HCT116 (cell line): ENCODE measurements around the gene SPINK2. TPM values are rescaled to one million over a fixed set of nuclear protein-coding genes. Genes with fewer than 3 reads are reported as not detected.

Experiments used
- ATAC-seq: fragments of 200-7000 bp; cut with Tn5 transposase; 2 replicates; pipeline ENCODE4 v1.9.1; 2020; ENCODE audit warnings: mild to moderate bottlenecking, moderate library complexity
- BruUV-seq: library from RNA; stranded (reverse); fragments of 400-500 nt; replicated peaks from 2 replicates; lab custom pipeline; 2021; lab: Mats Ljungman, UMichigan
- CTCF ChIA-PET: fragments of 300-600 bp; sonication (Branson Sonifier 250); formaldehyde crosslinking; loops from one replicate; lab custom pipeline; 2021; ENCODE audit warnings: antibody characterized with exemption; lab: Charles Lee
- POLR2A ChIA-PET: fragments of 300-600, 350-600 bp; sonication (Branson Sonifier 250); formaldehyde crosslinking; loops from one replicate; lab custom pipeline; 2021; ENCODE audit warnings: antibody characterized with exemption; lab: Charles Lee
- RAD21 ChIA-PET, 2 experiments: fragments of 300-600 bp; sonication (Branson Sonifier 250); formaldehyde crosslinking; loops; one replicate each; lab custom pipeline; 2023; ENCODE audit warnings: low total read pairs in 2 of 2; ENCODE audit not compliant: uncharacterized antibody in 2 of 2, unreplicated experiment in 2 of 2, low non-redundant PET in 1 of 2; lab: Charles Lee
- DNase-seq: peaks from one replicate; pipeline ENCODE4 v3.0.0-alpha.2; 2010; ENCODE audit warnings: low read depth, low spot score
- H2AFZ ChIP-seq: fragments of 200-600 bp; shearing (Covaris generic), sonication (generic); 2 replicates; pipeline ENCODE4 v1.6.1; 2017; ENCODE audit warnings: low read depth, mixed run types, mixed read lengths, antibody characterized with exemption, low read length; ENCODE audit not compliant: poor library complexity, severe bottlenecking
- H3K27ac ChIP-seq: 2 replicates; pipeline ENCODE4 v1.5.1; 2012; ENCODE audit warnings: low read depth, low read length
- H3K27me3 ChIP-seq: fragments of 200-600 bp; sonication (generic); 2 replicates; pipeline ENCODE4 v1.6.1; 2016; ENCODE audit warnings: mixed run types, low read length, mixed read lengths; ENCODE audit not compliant: insufficient read depth
- H3K36me3 ChIP-seq, 2 experiments: fragments of 200-500 bp in 1 of 2; fragments of 200-600 bp in 1 of 2; sonication (Bioruptor generic) in 1 of 2; sonication (generic) in 1 of 2; 2 replicates each; pipeline versions ENCODE4 v1.5.1 to v1.6.1; 2014 to 2016; ENCODE audit warnings: low read length in 2 of 2, inconsistent platforms in 1 of 2, mixed read lengths in 1 of 2, mixed run types in 1 of 2; ENCODE audit not compliant: insufficient read depth in 2 of 2, control insufficient read depth in 1 of 2
- H3K4me1 ChIP-seq, 2 experiments: fragments of 200-600 bp in 1 of 2; sonication (generic) in 1 of 2; 2 replicates each; pipeline versions ENCODE4 v1.5.1 to v1.6.1; 2012 to 2017; ENCODE audit warnings: low read length in 2 of 2, inconsistent platforms in 1 of 2, mild to moderate bottlenecking in 1 of 2, mixed read lengths in 1 of 2, mixed run types in 1 of 2, moderate library complexity in 1 of 2; ENCODE audit not compliant: insufficient read depth in 2 of 2, control insufficient read depth in 1 of 2
- H3K4me2 ChIP-seq: fragments of 200-600 bp; sonication (generic); 2 replicates; pipeline ENCODE4 v1.6.1; 2017; ENCODE audit warnings: mixed run types, low read length, mixed read lengths
- H3K4me3 ChIP-seq, 2 experiments: fragments of 200-600 bp in 1 of 2; sonication (generic) in 1 of 2; replicated peaks in 1 of 2; 2 replicates each; pipeline ENCODE4 v1.5.1; 2011 to 2016; ENCODE audit warnings: low read length in 2 of 2, control low read depth in 1 of 2, low read depth in 1 of 2, mild to moderate bottlenecking in 1 of 2, mixed read lengths in 1 of 2, mixed run types in 1 of 2
- H3K79me2 ChIP-seq: fragments of 200-600 bp; sonication (generic); 2 replicates; pipeline ENCODE4 v1.6.1; 2017; ENCODE audit warnings: mild to moderate bottlenecking, mixed run types, low read length, moderate library complexity, mixed read lengths; ENCODE audit not compliant: insufficient read depth
- H3K9ac ChIP-seq: fragments of 200-600 bp; sonication (generic); 2 replicates; pipeline ENCODE4 v1.6.1; 2016; ENCODE audit warnings: low read length, mixed read lengths
- H3K9me2 ChIP-seq: fragments of 200-600 bp; sonication (generic), shearing (Covaris generic); 2 replicates; pipeline ENCODE4 v1.6.1; 2017; ENCODE audit warnings: mixed run types, mild to moderate bottlenecking, moderate library complexity; ENCODE audit not compliant: insufficient read depth
- H3K9me3 ChIP-seq, 2 experiments: fragments of 200-500 bp in 1 of 2; fragments of 200-600 bp in 1 of 2; sonication (Bioruptor generic) in 1 of 2; sonication (generic) in 1 of 2; 2 replicates each; pipeline ENCODE4 v1.6.1; 2014 to 2017; ENCODE audit warnings: low read length in 2 of 2, mixed read lengths in 2 of 2, inconsistent platforms in 1 of 2, low read depth in 1 of 2, mild to moderate bottlenecking in 1 of 2, mixed run types in 1 of 2, moderate library complexity in 1 of 2; ENCODE audit not compliant: control insufficient read depth in 1 of 2, insufficient read depth in 1 of 2
- H4K20me1 ChIP-seq: fragments of 200-600 bp; sonication (generic), shearing (Covaris generic); 2 replicates; pipeline ENCODE4 v1.6.1; 2017; ENCODE audit warnings: mixed run types, mild to moderate bottlenecking, moderate library complexity; ENCODE audit not compliant: insufficient read depth
- ATF3 ChIP-seq: IDR thresholded peaks from 2 replicates; pipeline ENCODE4 v1.6.1; 2012
- CBX3 ChIP-seq: IDR thresholded peaks from 2 replicates; pipeline ENCODE4 v1.6.1; 2012; ENCODE audit warnings: low read depth
- EGR1 ChIP-seq: IDR thresholded peaks from 2 replicates; pipeline ENCODE4 v1.6.1; 2012; ENCODE audit warnings: low read depth
- ELF1 ChIP-seq: IDR thresholded peaks from 2 replicates; pipeline ENCODE4 v1.6.1; 2012; ENCODE audit warnings: low read depth, borderline replicate concordance
- EZH2 ChIP-seq: fragments of 200-600 bp; sonication (generic); IDR thresholded peaks from 2 replicates; pipeline ENCODE4 v1.6.1; 2017; ENCODE audit warnings: antibody characterized with exemption, mixed run types
- EZH2phosphoT487 ChIP-seq: fragments of 200-600 bp; IDR thresholded peaks from 2 replicates; pipeline ENCODE4 v1.6.1; 2018; ENCODE audit warnings: antibody characterized with exemption, borderline replicate concordance
- FOSL1 ChIP-seq: IDR thresholded peaks from 2 replicates; pipeline ENCODE4 v1.6.1; 2012; ENCODE audit warnings: low read depth
- JUND ChIP-seq: IDR thresholded peaks from 2 replicates; pipeline ENCODE4 v1.6.1; 2012
- MAX ChIP-seq: IDR thresholded peaks from 2 replicates; pipeline ENCODE4 v1.6.1; 2012
- POLR2A ChIP-seq: IDR thresholded peaks from 2 replicates; pipeline ENCODE4 v1.7.0; 2011; ENCODE audit warnings: borderline replicate concordance; ENCODE audit not compliant: insufficient read depth, insufficient read length; ENCODE audit errors: extremely low read depth
- RAD21 ChIP-seq: IDR thresholded peaks from 2 replicates; pipeline ENCODE4 v1.6.1; 2012; ENCODE audit warnings: low read depth, mild to moderate bottlenecking
- SP1 ChIP-seq: IDR thresholded peaks from 2 replicates; pipeline ENCODE4 v1.6.1; 2012; ENCODE audit warnings: low read depth
- SRF ChIP-seq: IDR thresholded peaks from 2 replicates; pipeline ENCODE4 v1.6.1; 2012; ENCODE audit warnings: low read depth
- TCF7L2 ChIP-seq: IDR thresholded peaks from 2 replicates; pipeline ENCODE4 v1.7.0; 2011; ENCODE audit warnings: borderline replicate concordance, inconsistent platforms; ENCODE audit not compliant: insufficient read depth, insufficient read length; ENCODE audit errors: extremely low read depth
- YY1 ChIP-seq: IDR thresholded peaks from 2 replicates; pipeline ENCODE4 v1.6.1; 2011; ENCODE audit warnings: low read length, low read depth, moderate library complexity, mild to moderate bottlenecking; ENCODE audit not compliant: insufficient replicate concordance; ENCODE audit errors: extremely low read depth
- ZFX ChIP-seq: fragments of 450-650 bp; IDR thresholded peaks from 2 replicates; pipeline ENCODE4 v1.6.1; 2017
- ZNF274 ChIP-seq: fragments of 200-500 bp; sonication (Bioruptor generic); IDR thresholded peaks from 2 replicates; pipeline ENCODE4 v1.6.1; 2014; ENCODE audit warnings: mild to moderate bottlenecking, low read depth, low read length, inconsistent platforms
- intact Hi-C: fragments of 100-400 bp; cut with micrococcal nuclease; formaldehyde crosslinking; loops from 2 replicates; pipeline ENCODE4 v1.10.0; 2022
- total RNA-seq: library from RNA; stranded (reverse); gene quantifications from one replicate; pipeline ENCODE4 v1.2.1, GENCODE V29; 2021; ENCODE audit not compliant: unreplicated experiment

Gene SPINK2
- total RNA-seq, 1 experiment from 2014 or later = 2.4 TPM

- no peak for DNase-seq
These were observed 52.7 kb downstream of the SPINK2 start for GRCh38 chr4:56768763-56769162.

GRCh38 chr4:56768316-56768715 lies 53.2 kb downstream of the SPINK2 start:
- Histone ChIP-seq H3K79me2 (no peaks in the 10 kb centered on the region), H3K9ac (no peak overlapping the region), H3K27ac (no peak overlapping the region), H3K9me2 (no peaks in the 10 kb centered on the region), H3K36me3 (no peaks in the 10 kb centered on the region), H2AFZ (no peak overlapping the region), H3K27me3 (no peaks in the 10 kb centered on the region), H3K9me3 (no peaks in the 10 kb centered on the region), H4K20me1 (no peaks in the 10 kb centered on the region), H3K4me1 (no peaks in the 10 kb centered on the region), H3K4me2 (no peak overlapping the region), H3K4me3 (no peak overlapping the region)
- CTCF ChIA-PET = no interaction called here
- no TSS peak for BruUV-seq
- RAD21 ChIA-PET = interaction anchor here in 1 of 2 experiments (0.6 kb wide), 1 partner anchor 67 kb away, joined by 4 read pairs; no protein-coding TSS in a partner anchor
- intact Hi-C loops = no loop called here
- no peak for ATAC-seq
- DNase-seq = no peak
- POLR2A ChIA-PET = no interaction called here
- TF ChIP-seq YY1 = no peak
- TF ChIP-seq CBX3 = no peak
- no peak for TF ChIP-seq ELF1
- TF ChIP-seq ATF3 = no peak
- no peak for TF ChIP-seq SRF
- TF ChIP-seq SP1 = no peak
- TF ChIP-seq ZNF274 = no peak
- no peak for TF ChIP-seq EZH2
- TF ChIP-seq RAD21 = no peak
- no peak for TF ChIP-seq EGR1
- TF ChIP-seq ZFX = no peak

More at GRCh38 chr4:56768763-56769162, 52.7 kb downstream of the SPINK2 start:
- TF ChIP-seq TCF7L2 (no peak), YY1 (no peak), EZH2phosphoT487 (no peak), RAD21 (no peak), ZFX (no peak), JUND (no peak), POLR2A (no peak), SP1 (no peak), ZNF274 (no peak), MAX (no peak), FOSL1 (no peak), EGR1 (no peak), ATF3 (no peak), EZH2 (no peak)
- no TSS peak for BruUV-seq
- no peak overlapping the region for H2AFZ ChIP-seq
- H3K9me2 ChIP-seq = no peaks in the 10 kb centered on the region
- H3K4me3 ChIP-seq = no peak overlapping the region
- ChIA-PET CTCF (no interaction called here), POLR2A (no interaction called here), RAD21 (no interaction called here)
- no peaks in the 10 kb centered on the region for H3K79me2 ChIP-seq
- H3K9me3 ChIP-seq = no peaks in the 10 kb centered on the region
- ATAC-seq = no peak
- H3K27me3 ChIP-seq = no peaks in the 10 kb centered on the region
- H3K4me1 ChIP-seq = no peaks in the 10 kb centered on the region
- intact Hi-C loops = no loop called here
- H3K27ac ChIP-seq = no peak overlapping the region
- no peaks in the 10 kb centered on the region for H3K36me3 ChIP-seq
- no peak overlapping the region for H3K4me2 ChIP-seq
- H4K20me1 ChIP-seq = no peaks in the 10 kb centered on the region
- no peak overlapping the region for H3K9ac ChIP-seq
